Neural progenitor cell (in vitro differentiated cells): ENCODE results near the gene PDZRN4.

ENCODE experiments used
- EZH2phosphoT487 ChIP-seq: fragments of 200-600 bp; sonication (generic); IDR thresholded peaks from 2 replicates; pipeline ENCODE4 v1.6.1; 2017; ENCODE audit warnings: antibody characterized with exemption
- TF ChIP-seq, protein P1 (sequence below): fragments of 200-600 bp; sonication (generic); IDR thresholded peaks from 2 replicates; pipeline ENCODE4 v1.5.1; 2017; ENCODE audit warnings: antibody characterized with exemption, mild to moderate bottlenecking

DNA sequence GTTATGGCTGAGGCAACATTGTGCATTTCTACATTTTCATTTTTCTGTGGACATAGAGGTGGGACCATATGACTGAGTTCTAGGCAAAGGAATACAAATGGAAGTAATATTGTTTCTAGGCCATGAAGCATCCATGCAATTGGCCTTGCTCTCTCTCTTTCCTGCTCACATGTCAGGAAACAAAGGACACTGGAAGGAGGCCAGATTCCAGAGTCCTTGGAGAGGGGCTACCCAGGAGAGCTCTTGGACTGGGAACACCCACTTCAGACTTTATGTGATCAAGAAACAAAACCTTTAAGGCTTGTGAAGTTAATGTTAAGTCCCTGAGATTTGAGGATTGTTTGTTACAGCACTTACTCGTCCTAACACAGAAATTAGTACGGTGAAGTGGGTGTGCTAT is 32.8 kb downstream of the PDZRN4 start:
- TF ChIP-seq, protein P1, sequence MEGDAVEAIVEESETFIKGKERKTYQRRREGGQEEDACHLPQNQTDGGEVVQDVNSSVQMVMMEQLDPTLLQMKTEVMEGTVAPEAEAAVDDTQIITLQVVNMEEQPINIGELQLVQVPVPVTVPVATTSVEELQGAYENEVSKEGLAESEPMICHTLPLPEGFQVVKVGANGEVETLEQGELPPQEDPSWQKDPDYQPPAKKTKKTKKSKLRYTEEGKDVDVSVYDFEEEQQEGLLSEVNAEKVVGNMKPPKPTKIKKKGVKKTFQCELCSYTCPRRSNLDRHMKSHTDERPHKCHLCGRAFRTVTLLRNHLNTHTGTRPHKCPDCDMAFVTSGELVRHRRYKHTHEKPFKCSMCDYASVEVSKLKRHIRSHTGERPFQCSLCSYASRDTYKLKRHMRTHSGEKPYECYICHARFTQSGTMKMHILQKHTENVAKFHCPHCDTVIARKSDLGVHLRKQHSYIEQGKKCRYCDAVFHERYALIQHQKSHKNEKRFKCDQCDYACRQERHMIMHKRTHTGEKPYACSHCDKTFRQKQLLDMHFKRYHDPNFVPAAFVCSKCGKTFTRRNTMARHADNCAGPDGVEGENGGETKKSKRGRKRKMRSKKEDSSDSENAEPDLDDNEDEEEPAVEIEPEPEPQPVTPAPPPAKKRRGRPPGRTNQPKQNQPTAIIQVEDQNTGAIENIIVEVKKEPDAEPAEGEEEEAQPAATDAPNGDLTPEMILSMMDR: no peak
- no peak for TF ChIP-seq EZH2phosphoT487
